Measurements from ENCODE around the gene TOLLIP.

Gene TOLLIP

DNA sequence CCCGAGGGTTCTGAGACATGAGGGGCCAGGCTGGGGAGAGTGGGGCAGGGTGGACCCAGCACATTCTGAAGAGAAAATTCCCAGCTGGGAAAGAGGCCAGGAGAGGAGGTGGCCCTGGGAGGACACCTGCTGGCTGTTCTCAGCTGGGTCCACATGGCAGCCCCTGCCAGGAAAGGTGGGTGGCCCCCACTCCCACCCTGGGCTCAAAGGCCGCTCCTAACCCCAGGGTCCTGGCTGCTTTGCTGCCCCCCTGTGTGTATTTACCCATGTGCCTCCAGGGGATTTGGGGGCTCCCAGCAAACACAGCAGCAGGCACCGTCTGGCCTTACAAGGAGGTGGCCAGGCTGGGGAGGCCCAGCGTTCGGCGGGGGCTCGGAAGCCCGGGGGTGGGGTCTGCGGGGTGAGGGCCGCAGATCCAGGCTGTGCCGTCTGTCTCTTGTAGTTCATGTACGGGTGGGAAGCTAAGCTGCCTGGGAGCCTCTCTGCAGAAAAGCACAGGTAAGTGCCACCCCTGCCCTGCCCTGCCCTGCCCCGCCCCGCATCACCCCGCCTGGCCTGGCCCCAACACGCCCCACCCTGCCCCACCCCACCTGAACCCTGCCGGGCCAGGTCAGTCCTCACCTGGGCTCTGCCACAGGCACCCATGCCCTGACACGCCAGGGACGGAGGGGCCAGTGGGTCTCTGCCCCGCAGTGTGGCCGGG, 75.9 kb downstream of the TOLLIP start:
- DNase-seq = no peak

DNA sequence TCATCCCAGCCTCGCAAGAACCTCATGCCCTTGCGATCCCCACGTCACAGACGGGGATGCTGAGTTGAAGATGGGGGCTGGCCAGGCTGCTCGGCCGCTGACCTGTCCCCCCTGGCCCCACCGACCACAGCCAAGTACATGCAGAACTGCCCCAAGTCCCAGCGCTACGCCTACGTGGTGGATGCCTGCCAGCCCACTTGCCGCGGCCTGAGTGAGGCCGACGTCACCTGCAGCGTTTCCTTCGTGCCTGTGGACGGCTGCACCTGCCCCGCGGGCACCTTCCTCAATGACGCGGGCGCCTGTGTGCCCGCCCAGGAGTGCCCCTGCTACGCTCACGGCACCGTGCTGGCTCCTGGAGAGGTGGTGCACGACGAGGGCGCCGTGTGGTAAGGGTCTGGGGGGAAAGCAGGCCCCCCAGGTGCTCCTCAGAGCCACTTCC, 76.5 kb downstream of the TOLLIP start:
- no peak for DNase-seq

DNA sequence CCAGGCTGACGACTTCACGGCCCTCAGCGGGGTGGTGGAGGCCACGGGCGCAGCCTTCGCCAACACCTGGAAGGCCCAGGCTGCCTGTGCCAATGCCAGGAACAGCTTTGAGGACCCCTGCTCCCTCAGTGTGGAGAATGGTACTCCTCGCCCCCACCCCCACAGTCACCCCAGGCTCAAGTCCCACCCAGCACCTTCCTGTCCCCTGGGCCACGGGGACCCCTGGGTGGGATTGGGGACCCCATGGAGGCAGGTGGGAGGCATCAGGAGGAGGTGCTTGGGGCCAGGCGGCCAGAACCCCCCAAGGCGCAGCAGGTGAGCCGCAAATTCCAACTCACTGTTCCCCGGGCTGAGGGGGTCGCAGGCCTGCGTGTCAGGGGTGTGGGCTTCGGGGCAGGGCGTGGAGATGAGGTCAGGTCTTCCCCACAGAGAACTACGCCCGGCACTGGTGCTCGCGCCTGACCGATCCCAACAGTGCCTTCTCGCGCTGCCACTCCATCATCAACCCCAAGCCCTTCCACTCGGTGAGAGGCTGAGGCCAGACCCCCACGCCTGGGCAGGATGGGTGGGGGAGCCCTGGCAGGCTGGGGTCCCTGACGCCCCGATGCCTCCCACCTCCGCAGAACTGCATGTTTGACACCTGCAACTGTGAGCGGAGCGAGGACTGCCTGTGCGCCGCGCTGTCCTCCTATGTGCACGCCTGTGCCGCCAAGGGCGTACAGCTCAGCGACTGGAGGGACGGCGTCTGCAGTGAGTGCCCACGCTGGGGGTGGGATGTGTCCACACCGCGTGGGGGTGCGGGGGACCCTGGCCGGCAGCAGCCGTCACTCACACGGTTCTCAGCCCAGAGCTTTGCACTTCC, 77.2 kb downstream of the TOLLIP start:
- no peak for DNase-seq

DNA sequence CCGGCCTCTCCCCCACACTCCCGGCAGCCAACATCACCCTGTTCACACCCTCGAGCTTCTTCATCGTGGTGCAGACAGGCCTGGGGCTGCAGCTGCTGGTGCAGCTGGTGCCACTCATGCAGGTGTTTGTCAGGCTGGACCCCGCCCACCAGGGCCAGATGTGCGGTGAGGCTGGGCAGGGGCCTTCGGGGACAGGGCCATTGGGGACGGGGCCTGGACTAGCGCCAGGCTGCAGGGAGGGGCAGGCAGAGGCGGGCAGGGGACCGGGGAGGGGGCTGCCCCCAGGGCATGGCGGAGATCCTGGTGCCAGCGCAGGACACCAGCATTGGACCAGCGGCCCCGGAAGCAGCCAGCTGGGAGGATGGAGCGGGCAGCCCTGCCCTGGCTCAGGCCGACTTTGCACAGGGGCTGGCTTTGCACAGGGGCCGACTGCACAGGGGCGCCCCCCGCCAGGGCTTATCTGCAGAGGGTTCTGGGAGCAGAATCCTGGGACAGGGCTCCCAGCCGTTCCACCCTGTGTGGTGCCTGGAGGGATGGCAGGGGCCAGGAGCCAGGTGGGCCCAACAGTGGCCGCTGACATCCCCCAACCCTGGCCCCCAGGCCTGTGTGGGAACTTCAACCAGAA, 77.9 kb downstream of the TOLLIP start:
- DNase-seq = no peak

DNA sequence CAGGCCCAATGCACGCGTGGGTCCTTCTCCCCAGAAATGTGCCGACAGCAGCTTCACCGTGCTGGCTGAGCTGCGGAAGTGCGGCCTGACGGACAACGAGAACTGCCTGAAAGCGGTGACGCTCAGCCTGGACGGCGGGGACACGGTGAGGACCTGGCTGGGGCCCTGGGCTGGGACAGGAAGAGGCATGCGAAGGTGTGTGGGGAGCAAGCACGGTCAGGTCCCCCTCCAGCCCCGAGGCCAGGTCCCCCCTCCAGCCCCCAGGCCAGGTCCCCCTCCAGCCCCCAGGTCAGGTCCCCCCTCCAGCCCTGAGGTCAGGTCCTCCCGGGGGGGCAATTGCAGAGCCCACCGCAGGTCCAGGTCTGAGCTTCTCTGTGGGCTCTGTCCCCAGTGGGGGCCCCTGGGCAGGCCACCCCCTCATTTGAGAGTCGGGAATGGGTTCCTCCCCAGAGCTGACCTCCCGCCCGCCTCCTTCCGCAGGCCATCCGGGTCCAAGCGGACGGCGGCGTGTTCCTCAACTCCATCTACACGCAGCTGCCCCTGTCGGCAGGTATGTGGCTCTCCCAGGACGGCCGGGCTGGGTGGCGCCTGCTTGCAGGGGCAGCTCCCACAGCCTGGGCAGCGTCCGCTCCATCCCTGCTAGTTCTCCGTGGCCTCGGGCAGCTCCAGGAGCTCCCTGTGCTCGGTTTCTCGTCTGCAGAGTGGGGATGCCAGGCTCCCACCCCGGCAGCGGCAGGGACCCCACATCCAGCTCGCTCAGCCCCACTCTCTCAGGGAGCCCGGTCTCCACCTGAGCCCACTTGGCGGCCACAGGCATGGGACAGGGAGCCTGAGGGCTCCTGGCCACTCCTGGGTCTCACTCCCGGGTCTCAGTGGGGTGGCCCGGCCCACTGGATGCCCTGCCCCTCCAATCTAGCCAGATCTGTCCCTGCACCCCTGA, 78.7 kb downstream of the TOLLIP start:
- DNase-seq = no peak

DNA sequence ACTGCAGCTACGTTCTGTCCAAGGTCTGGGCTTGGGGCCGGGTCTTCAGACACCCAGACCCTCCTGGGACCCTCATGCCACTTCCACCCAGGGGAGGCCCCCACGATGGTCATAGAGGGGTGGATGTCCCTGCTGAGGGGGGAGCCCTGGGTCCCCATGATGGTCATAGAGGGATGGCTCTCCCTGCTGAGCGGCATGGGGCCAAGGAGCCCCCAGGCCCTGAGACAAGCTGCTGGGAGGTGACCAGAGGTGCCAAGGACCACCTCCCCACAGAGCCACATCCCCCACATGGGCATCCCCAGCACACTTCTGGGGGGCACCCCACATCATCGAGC, 79.3 kb downstream of the TOLLIP start:
- no peak for DNase-seq

DNA sequence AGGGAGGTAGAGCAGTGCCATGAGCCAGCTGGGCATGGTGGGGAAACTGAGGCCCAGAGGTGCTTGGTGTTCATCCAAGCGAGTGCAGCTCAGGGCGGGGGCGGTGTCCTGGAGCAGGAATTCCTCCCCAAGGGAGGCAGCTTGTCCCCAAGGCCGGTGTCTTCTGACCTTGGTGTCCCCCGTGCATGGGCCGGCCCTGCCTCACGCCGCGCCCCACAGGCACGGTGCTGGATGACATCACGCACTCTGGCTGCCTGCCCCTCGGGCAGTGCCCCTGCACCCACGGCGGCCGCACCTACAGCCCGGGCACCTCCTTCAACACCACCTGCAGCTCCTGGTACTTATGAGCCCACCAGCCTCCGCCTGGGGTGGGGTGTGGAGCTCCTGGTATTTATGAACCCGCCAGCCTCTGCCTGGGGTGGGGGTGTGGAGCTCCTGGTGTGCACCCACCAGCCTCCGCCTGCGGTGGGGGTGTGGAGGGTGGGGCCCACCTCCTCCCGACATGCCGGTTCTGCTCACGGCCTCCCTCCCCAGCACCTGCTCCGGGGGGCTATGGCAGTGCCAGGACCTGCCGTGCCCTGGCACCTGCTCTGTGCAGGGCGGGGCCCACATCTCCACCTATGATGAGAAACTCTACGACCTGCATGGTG, 79.8 kb downstream of the TOLLIP start:
- DNase-seq = no peak

DNA sequence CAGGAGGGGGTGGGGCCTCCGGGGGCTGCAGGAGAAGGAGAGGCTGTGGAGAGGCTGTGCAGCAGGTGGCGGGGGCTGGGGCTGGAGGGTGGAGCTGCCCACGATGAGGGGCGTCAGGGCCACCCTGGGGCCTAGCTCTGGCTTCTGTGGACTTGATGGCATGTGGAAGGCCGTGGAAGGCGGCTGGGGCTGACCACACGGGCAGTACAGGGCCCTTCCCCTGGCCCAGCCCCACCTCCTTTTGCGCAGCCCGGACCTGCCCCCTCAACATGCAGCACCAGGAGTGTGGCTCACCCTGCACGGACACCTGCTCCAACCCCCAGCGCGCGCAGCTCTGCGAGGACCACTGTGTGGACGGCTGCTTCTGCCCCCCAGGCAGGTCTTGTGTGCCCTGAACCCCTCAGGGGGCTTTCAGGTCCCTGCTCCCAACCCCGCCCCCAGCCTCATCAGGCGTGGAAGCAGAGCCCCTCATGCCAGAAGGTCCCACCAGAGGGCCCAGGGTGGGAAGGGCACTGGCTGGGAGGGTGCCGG, 80.4 kb downstream of the TOLLIP start:
- no peak for DNase-seq

DNA sequence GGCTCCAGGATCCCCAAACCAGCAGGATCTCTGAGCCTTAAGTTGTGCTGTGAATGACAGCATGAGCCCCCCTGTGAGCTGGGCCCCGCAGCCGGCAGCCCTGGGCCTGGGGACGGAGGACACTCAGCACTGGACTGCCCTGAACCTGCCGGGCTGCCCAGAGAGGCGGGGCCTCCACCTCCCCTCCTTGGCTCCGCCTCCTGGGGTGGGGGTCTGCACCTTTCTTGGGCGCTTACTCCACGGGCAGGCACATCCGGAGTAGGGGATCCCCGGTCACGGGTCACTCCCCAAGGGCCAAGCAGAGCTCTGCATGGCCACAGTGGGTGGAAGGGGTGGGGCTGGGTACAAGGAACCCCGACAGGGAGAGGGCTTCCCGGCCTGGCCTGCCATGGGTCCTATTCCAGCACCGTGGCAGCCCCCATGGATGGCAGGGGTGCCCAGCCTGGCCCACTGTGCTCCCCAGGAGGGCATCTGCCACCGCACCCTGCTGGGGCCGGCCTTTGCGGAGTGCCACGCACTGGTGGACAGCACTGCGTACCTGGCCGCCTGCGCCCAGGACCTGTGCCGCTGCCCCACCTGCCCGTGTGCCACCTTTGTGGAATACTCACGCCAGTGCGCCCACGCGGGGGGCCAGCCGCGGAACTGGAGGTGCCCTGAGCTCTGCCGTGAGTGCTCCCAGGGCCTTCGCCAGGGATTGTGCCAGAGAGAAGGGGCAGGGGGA, 81.2 kb downstream of the TOLLIP start:
- no peak for DNase-seq

DNA sequence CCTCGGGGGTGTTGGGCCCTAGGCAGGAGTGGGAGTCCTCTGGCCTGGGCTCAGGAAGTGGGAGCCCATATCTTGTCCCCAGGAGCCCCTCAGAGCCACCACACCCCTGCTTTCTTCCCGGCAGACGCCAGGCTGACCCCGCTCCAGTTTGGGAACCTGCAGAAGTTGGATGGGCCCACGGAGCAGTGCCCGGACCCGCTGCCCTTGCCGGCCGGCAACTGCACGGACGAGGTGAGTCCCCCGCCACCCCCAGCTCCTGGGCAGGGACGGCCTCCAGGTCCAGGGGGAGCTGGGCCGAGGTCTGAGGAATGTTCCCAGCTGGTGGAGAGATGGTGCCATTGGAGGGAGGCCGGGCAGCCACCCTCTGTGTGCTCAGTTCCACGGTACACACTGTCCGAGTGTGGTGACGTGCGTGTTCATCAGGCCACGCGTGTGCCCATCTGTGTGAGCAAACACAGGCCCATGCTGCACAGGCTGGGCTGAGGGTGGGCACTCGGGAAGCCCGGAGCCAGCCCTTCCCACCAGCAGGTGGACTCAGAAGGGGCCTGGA, 81.8 kb downstream of the TOLLIP start:
- DNase-seq = no peak

DNA sequence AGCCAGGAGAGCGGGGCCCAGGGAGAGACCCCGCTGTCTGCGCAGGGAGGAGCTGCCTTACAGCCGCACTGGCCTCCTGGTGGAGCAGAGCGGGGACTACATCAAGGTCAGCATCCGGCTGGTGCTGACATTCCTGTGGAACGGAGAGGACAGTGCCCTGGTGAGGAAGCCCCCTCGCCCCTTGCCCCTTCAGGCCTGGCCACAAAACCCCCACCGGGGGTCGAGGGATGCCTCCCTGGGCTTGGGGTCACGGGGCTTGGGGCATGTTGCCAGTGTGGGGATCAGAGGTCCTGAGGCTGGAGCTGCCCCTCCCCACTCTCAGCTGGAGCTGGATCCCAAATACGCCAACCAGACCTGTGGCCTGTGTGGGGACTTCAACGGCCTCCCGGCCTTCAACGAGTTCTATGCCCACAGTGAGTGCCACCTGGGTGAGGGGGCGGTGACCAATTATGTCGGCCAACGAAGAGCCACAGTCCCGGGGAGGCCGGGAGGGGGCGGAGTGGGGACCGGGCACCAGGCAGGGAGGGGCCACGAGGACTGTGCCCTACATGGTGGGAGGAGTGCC, 82.4 kb downstream of the TOLLIP start:
- DNase-seq = no peak

DNA sequence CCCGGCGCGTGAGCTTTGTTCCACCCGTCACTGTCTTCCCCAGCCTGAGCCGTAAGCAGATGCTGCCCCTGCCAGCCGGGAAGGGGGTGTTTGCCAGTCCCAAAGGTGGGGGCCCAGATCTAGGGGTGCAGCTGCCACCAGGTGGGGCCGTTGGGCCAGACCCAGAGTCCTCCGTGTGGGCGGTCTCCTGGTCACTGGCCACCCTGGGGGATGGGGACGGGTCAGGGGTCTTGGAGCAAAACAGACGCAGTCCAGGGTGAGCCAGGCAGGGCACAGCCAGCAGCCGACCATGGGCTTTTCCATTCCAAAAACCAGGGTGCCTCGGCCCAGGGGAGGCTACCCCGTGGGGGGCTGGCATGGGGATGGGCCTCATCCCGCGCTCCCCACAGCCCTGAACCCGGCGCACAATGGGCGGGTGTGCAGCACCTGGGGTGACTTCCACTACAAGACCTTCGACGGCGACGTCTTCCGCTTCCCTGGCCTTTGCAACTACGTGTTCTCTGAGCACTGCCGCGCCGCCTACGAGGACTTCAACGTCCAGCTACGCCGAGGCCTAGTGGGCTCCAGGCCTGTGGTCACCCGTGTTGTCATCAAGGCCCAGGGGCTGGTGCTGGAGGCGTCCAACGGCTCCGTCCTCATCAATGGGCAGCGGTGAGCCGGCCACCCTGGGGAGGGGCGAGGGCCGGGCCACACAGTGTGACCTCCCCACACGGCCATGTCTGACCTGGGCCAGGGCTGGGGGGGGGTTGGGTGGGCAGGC, 83.0 kb downstream of the TOLLIP start:
- no peak for DNase-seq

DNA sequence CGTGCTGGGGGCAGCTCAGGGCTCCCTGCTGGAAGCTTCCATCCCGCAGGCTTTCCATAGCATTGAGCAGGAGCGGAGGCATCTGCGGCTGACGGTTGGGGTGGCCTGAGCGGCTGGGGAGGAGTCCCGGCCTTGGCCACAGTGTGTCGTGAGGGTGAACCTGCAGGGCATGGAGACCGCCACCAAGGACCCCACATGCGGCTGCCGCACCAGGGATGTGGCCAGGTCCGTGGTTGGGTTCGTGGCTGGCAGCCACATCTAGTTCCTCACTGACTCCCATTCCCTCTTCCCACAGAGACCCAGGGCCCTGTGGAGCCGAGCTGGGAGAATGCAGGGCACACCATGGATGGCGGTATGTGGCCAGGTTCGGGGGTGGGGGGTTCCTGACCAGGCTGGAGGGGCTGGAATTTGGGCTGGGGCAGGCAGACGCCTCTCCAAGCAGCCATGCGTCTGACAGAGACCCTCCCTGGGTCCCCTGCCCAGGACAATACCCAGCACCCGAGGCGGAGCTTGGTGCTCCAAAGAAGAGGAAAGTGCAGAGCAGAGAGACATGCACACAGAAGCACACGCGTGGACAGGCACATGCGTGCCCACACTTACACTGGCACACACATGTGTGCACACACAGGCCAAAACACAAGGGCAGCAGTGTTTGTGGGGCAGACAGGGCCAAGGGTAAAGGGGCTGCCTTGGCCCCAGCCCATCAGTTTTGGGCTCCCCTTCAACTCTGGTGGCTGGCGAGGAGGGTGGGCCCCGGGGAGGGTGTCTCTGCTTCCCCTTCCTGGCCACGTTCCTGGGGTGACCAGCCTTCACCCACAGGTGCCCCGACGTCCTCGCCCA, 83.8 kb downstream of the TOLLIP start:
- DNase-seq = no peak

DNA sequence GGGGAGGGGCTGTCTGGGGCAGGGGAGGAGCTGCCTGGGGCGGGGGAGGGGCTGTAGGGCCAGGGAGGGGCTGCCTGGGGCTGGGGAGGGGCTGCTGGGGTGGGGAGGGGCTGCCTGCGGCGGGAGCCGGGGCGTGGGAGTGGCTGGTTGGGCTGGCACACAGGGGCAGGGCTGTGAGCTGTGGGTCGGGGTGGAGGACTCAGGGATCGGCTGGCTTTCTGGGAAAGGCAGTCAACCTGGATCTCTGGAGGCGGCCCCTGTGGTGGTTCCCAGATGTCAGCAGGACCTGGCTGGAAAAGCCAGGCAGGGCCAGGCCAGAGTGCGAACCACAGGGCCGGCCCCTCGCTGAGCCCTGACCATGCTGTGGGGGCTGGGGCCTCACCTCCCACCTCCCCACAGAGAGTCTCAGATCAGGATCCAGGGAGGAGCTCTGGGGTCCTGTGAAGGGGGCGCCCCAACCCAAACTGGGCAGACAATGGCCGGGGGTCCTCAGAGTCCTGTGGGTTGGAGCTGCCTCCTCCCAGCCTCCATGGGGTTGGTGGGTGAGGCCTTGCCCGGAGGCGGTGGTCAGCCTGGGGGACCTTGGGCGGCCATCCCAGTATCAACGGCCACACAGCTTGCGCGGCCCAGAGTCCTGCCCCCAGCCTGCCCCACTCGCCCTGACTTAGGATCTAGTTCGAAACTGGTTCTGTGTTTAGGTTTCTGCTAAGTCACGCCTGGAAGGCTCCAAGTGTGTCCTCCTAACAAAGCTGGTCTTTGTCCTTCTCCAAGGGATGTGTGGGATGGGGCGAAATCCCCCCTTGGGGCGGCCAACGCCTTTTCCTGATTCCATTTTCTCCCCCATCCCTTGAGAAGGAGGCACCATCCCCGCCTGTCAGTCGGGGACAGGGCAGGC, 84.7 kb downstream of the TOLLIP start:
- DNase-seq = no peak

All from anterior cingulate cortex (tissue), 58 donors.